Measurements from ENCODE around the gene ZNF860.
A peak's percentile ranks its signal among the peaks of the same experiment; 100 is the strongest.

ZNF860 gene

GRCh38 chr3:31967592-31967991 is 14.0 kb upstream of the ZNF860 start:
- H2AFZ ChIP-seq (ENCODE audit: low read depth, low read length), result no peak overlapping the region
- H3K18ac ChIP-seq (ENCODE audit: low read depth in 1 of 2, low read length in 2 of 2), result peak overlapping the region in 1 of 2 experiments; percentile 43
- peaks cover 9% of the 10 kb centered on the region for H3K4me1 ChIP-seq (ENCODE audit: control insufficient read depth, insufficient read depth, low read depth, low read length)
- no peak overlapping the region for H4K8ac ChIP-seq (ENCODE audit: low read length)
- no peak overlapping the region for H2BK15ac ChIP-seq (ENCODE audit: low read depth, poor library complexity, severe bottlenecking)
- WGBS, result no CpG with 5 or more reads among the region's 2 CpGs
- H2BK120ac ChIP-seq (ENCODE audit: low read depth, low read length), result no peak overlapping the region
- peak overlapping the region; percentile 31 for H2AK5ac ChIP-seq (ENCODE audit: low read length, severe bottlenecking)
- H3K4ac ChIP-seq (ENCODE audit: low read depth in 1 of 2, low read length in 2 of 2), result no peak overlapping the region
- H3K27ac ChIP-seq (ENCODE audit: low read length, poor library complexity, severe bottlenecking), result peak overlapping the region; percentile 93
- H3K27me3 ChIP-seq (ENCODE audit: control insufficient read depth in 1 of 2, insufficient read depth in 1 of 2, low read length in 2 of 2), result peaks cover 0 to 4% of the 10 kb centered on the region in 2 experiments
- no peak overlapping the region for H3K4me3 ChIP-seq (ENCODE audit: insufficient read depth in 1 of 2, low read depth in 1 of 2, low read length in 2 of 2)
- no peak overlapping the region for H2BK12ac ChIP-seq (ENCODE audit: low read length in 2 of 2)
- H3K9ac ChIP-seq (ENCODE audit: low read length), result peak overlapping the region; percentile 90
- no peak overlapping the region for H3K14ac ChIP-seq (ENCODE audit: low read length in 2 of 2)
- H3K4me2 ChIP-seq (ENCODE audit: low read length, poor library complexity, severe bottlenecking), result no peak overlapping the region
- H3K23ac ChIP-seq (ENCODE audit: low read length in 2 of 2), result no peak overlapping the region
- H3K79me1 ChIP-seq (replicated peaks; ENCODE audit: low read length, poor library complexity, severe bottlenecking), result peaks cover 25% of the 10 kb centered on the region
- no peak for DNase-seq
- no peaks in the 10 kb centered on the region for H3K36me3 ChIP-seq (ENCODE audit: control insufficient read depth in 1 of 2, insufficient read depth in 2 of 2, low read depth in 1 of 2, low read length in 2 of 2)
- H3K9me3 ChIP-seq (ENCODE audit: control insufficient read depth, low read length), result no peaks in the 10 kb centered on the region
- H2BK5ac ChIP-seq (ENCODE audit: low read depth, low read length, poor library complexity, severe bottlenecking), result peak overlapping the region; percentile 62
- no peak overlapping the region for H4K91ac ChIP-seq (ENCODE audit: low read length)

GRCh38 chr3:31968369-31968926 is 13.1 kb upstream of the ZNF860 start:
- Histone ChIP-seq H3K23ac (ENCODE audit: low read length in 2 of 2) (no peak overlapping the region), H4K91ac (ENCODE audit: low read length) (no peak overlapping the region), H4K8ac (ENCODE audit: low read length) (no peak overlapping the region), H2AFZ (ENCODE audit: low read depth, low read length) (no peak overlapping the region), H3K9ac (ENCODE audit: low read length) (peak overlapping the region; percentile 90), H3K4me2 (ENCODE audit: low read length, poor library complexity, severe bottlenecking) (peak overlapping the region; percentile 21), H2BK5ac (ENCODE audit: low read depth, low read length, poor library complexity, severe bottlenecking) (no peak overlapping the region), H3K4me1 (ENCODE audit: control insufficient read depth, insufficient read depth, low read depth, low read length) (peaks cover 9% of the 10 kb centered on the region), H3K79me1 (replicated peaks; ENCODE audit: low read length, poor library complexity, severe bottlenecking) (peaks cover 29% of the 10 kb centered on the region), H3K4me3 (ENCODE audit: insufficient read depth in 1 of 2, low read depth in 1 of 2, low read length in 2 of 2) (peak overlapping the region in 1 of 2 experiments; percentile 66), H3K36me3 (ENCODE audit: control insufficient read depth in 1 of 2, insufficient read depth in 2 of 2, low read depth in 1 of 2, low read length in 2 of 2) (no peaks in the 10 kb centered on the region), H3K4ac (ENCODE audit: low read depth in 1 of 2, low read length in 2 of 2) (no peak overlapping the region), H2BK120ac (ENCODE audit: low read depth, low read length) (no peak overlapping the region), H3K27ac (ENCODE audit: low read length, poor library complexity, severe bottlenecking) (peak overlapping the region; percentile 74), H2AK5ac (ENCODE audit: low read length, severe bottlenecking) (no peak overlapping the region), H3K18ac (ENCODE audit: low read depth in 1 of 2, low read length in 2 of 2) (no peak overlapping the region), H3K27me3 (ENCODE audit: control insufficient read depth in 1 of 2, insufficient read depth in 1 of 2, low read length in 2 of 2) (peaks cover 0 to 4% of the 10 kb centered on the region in 2 experiments), H2BK15ac (ENCODE audit: low read depth, poor library complexity, severe bottlenecking) (no peak overlapping the region), H3K14ac (ENCODE audit: low read length in 2 of 2) (no peak overlapping the region), H3K9me3 (ENCODE audit: control insufficient read depth, low read length) (no peaks in the 10 kb centered on the region), H2BK12ac (ENCODE audit: low read length in 2 of 2) (no peak overlapping the region)
- WGBS, result 1% methylated on average over 2 of the region's 2 CpGs
- DNase-seq, result peak; percentile 69

- no peak overlapping the region for H3K4ac ChIP-seq (ENCODE audit: low read depth in 1 of 2, low read length in 2 of 2)
- H3K23ac ChIP-seq (ENCODE audit: low read length in 2 of 2), result no peak overlapping the region
- H2BK120ac ChIP-seq (ENCODE audit: low read depth, low read length), result peak overlapping the region; percentile 49
- no peaks in the 10 kb centered on the region for H3K9me3 ChIP-seq (ENCODE audit: control insufficient read depth, low read length)
- H3K14ac ChIP-seq (ENCODE audit: low read length in 2 of 2), result no peak overlapping the region
- DNase-seq, result peak; percentile 90
- no peak overlapping the region for H2AFZ ChIP-seq (ENCODE audit: low read depth, low read length)
- H3K36me3 ChIP-seq (ENCODE audit: control insufficient read depth in 1 of 2, insufficient read depth in 2 of 2, low read depth in 1 of 2, low read length in 2 of 2), result no peaks in the 10 kb centered on the region
- H4K91ac ChIP-seq (ENCODE audit: low read length), result no peak overlapping the region
- peak overlapping the region; percentile 12 for H2BK15ac ChIP-seq (ENCODE audit: low read depth, poor library complexity, severe bottlenecking)
- peak overlapping the region; percentile 59 for H4K8ac ChIP-seq (ENCODE audit: low read length)
- peak overlapping the region; percentile 74 for H3K27ac ChIP-seq (ENCODE audit: low read length, poor library complexity, severe bottlenecking)
- H3K4me1 ChIP-seq (ENCODE audit: control insufficient read depth, insufficient read depth, low read depth, low read length), result peaks cover 9% of the 10 kb centered on the region
- H3K18ac ChIP-seq (ENCODE audit: low read depth in 1 of 2, low read length in 2 of 2), result peak overlapping the region; percentile 26 to 64
- peaks cover 0 to 4% of the 10 kb centered on the region in 2 experiments for H3K27me3 ChIP-seq (ENCODE audit: control insufficient read depth in 1 of 2, insufficient read depth in 1 of 2, low read length in 2 of 2)
- peaks cover 31% of the 10 kb centered on the region for H3K79me1 ChIP-seq (replicated peaks; ENCODE audit: low read length, poor library complexity, severe bottlenecking)
- H3K4me2 ChIP-seq (ENCODE audit: low read length, poor library complexity, severe bottlenecking), result peak overlapping the region; percentile 21
- peak overlapping the region in 1 of 2 experiments; percentile 66 for H3K4me3 ChIP-seq (ENCODE audit: insufficient read depth in 1 of 2, low read depth in 1 of 2, low read length in 2 of 2)
- H3K9ac ChIP-seq (ENCODE audit: low read length), result peak overlapping the region; percentile 90
- 0% methylated on average over 6 of the region's 6 CpGs for WGBS
- H2BK5ac ChIP-seq (ENCODE audit: low read depth, low read length, poor library complexity, severe bottlenecking), result peak overlapping the region; percentile 8
- H2BK12ac ChIP-seq (ENCODE audit: low read length in 2 of 2), result peak overlapping the region in 1 of 2 experiments; percentile 75
- H2AK5ac ChIP-seq (ENCODE audit: low read length, severe bottlenecking), result peak overlapping the region; percentile 37
Observed at GRCh38 chr3:31968927-31969418, 12.6 kb upstream of the ZNF860 start.

GRCh38 chr3:31971607-31972006 is 9.9 kb upstream of the ZNF860 start:
- Histone ChIP-seq H2AFZ (ENCODE audit: low read depth, low read length) (no peak overlapping the region), H3K4me1 (ENCODE audit: control insufficient read depth, insufficient read depth, low read depth, low read length) (peaks cover 9% of the 10 kb centered on the region), H2AK5ac (ENCODE audit: low read length, severe bottlenecking) (no peak overlapping the region), H3K36me3 (ENCODE audit: control insufficient read depth in 1 of 2, insufficient read depth in 2 of 2, low read depth in 1 of 2, low read length in 2 of 2) (no peaks in the 10 kb centered on the region), H3K9ac (ENCODE audit: low read length) (no peak overlapping the region), H2BK15ac (ENCODE audit: low read depth, poor library complexity, severe bottlenecking) (no peak overlapping the region), H3K18ac (ENCODE audit: low read depth in 1 of 2, low read length in 2 of 2) (peak overlapping the region in 1 of 2 experiments; percentile 49), H2BK120ac (ENCODE audit: low read depth, low read length) (no peak overlapping the region), H3K79me1 (replicated peaks; ENCODE audit: low read length, poor library complexity, severe bottlenecking) (peaks cover 32% of the 10 kb centered on the region), H3K27ac (ENCODE audit: low read length, poor library complexity, severe bottlenecking) (no peak overlapping the region), H2BK12ac (ENCODE audit: low read length in 2 of 2) (no peak overlapping the region), H3K4me2 (ENCODE audit: low read length, poor library complexity, severe bottlenecking) (no peak overlapping the region), H3K27me3 (ENCODE audit: control insufficient read depth in 1 of 2, insufficient read depth in 1 of 2, low read length in 2 of 2) (peaks cover 0 to 4% of the 10 kb centered on the region in 2 experiments), H3K9me3 (ENCODE audit: control insufficient read depth, low read length) (no peaks in the 10 kb centered on the region), H3K4me3 (ENCODE audit: insufficient read depth in 1 of 2, low read depth in 1 of 2, low read length in 2 of 2) (no peak overlapping the region), H3K23ac (ENCODE audit: low read length in 2 of 2) (no peak overlapping the region), H4K91ac (ENCODE audit: low read length) (no peak overlapping the region), H4K8ac (ENCODE audit: low read length) (no peak overlapping the region), H2BK5ac (ENCODE audit: low read depth, low read length, poor library complexity, severe bottlenecking) (no peak overlapping the region), H3K4ac (ENCODE audit: low read depth in 1 of 2, low read length in 2 of 2) (no peak overlapping the region), H3K14ac (ENCODE audit: low read length in 2 of 2) (no peak overlapping the region)
- DNase-seq, result no peak
- over 99% methylated on average over 3 of the region's 3 CpGs for WGBS

All from mesenchymal stem cell (in vitro differentiated cells and primary cell).